Measurements from ENCODE around the gene CAPZA2.

DNA sequence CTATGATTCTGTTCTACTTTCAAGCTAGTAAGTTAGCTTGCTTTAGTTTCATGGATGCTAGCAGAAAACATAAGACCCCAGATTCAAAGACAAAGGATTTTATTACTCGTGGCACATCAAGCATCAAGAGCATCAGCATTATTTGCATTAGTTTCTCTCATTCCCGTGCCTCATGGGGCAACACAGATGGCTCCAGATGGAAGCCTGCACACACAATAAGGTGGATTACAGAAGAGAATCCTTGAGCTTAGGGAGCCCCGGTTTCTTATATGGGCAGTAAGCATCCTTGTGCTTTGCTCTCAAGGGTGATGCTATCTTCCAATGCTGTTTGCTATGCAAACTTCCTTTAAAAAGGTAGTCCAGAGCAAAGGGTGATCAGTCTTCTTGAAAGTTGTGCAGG, 10.7 kb upstream of the CAPZA2 start:
- TF ChIP-seq, protein P1, sequence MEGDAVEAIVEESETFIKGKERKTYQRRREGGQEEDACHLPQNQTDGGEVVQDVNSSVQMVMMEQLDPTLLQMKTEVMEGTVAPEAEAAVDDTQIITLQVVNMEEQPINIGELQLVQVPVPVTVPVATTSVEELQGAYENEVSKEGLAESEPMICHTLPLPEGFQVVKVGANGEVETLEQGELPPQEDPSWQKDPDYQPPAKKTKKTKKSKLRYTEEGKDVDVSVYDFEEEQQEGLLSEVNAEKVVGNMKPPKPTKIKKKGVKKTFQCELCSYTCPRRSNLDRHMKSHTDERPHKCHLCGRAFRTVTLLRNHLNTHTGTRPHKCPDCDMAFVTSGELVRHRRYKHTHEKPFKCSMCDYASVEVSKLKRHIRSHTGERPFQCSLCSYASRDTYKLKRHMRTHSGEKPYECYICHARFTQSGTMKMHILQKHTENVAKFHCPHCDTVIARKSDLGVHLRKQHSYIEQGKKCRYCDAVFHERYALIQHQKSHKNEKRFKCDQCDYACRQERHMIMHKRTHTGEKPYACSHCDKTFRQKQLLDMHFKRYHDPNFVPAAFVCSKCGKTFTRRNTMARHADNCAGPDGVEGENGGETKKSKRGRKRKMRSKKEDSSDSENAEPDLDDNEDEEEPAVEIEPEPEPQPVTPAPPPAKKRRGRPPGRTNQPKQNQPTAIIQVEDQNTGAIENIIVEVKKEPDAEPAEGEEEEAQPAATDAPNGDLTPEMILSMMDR (IDR thresholded peaks at IDR 0.05): no peak
- TF ChIP-seq POLR2A (IDR thresholded peaks at IDR 0.05): no peak
